HUES6 (cell line): ENCODE data around the gene SLC38A9.
"Not testable (repeated sequence)": the region's sequence is repeated elsewhere in the genome, so short reads cannot be mapped to it uniquely, and the experiment has no call there.

Experiments used
- H3K27ac ChIP-seq: 2 replicates; pipeline ENCODE4 v1.7.0; 2013; ENCODE audit warnings: low read depth, mild to moderate bottlenecking, low read length, inconsistent platforms
- H3K27me3 ChIP-seq: 2 replicates; pipeline ENCODE4 v1.6.1; 2013; ENCODE audit warnings: low read length; ENCODE audit not compliant: control insufficient read depth, insufficient read depth
- H3K36me3 ChIP-seq: 2 replicates; pipeline ENCODE4 v1.6.1; 2013; ENCODE audit warnings: low read length; ENCODE audit not compliant: control insufficient read depth, insufficient read depth
- H3K4me1 ChIP-seq: 2 replicates; pipeline ENCODE4 v1.6.1; 2013; ENCODE audit warnings: low read length; ENCODE audit not compliant: control insufficient read depth, insufficient read depth
- H3K4me3 ChIP-seq: 2 replicates; pipeline ENCODE4 v1.5.1; 2013; ENCODE audit warnings: low read depth, low read length
- H3K9ac ChIP-seq: one replicate; pipeline ENCODE4 v1.6.1; 2013; ENCODE audit warnings: mild to moderate bottlenecking, low read length
- H3K9me3 ChIP-seq: 2 replicates; pipeline ENCODE4 v1.6.1; 2013; ENCODE audit warnings: low read depth, low read length; ENCODE audit not compliant: control insufficient read depth, insufficient read depth

SLC38A9 gene

DNA sequence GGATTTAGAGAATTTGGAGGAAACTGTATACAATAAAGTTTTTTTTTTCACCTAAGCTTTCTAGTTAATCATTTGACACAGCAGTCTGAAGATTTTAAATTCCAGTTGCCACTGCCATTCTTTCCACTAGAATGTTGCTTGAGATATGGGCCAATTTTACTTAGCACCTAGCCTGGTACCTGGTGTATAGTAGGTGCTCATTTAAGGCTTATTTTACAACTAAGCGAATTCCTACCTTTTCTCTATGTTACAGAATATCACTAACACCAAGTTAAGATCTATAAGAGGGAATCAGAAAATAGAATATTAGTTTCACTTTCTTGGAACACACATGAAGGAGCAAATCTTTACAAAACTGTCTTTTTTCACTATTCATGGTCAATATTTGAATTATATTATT, 22.5 kb upstream of the SLC38A9 start:
- Histone ChIP-seq H3K27ac (no peak overlapping the region), H3K36me3 (no peaks in the 10 kb centered on the region), H3K4me3 (no peak overlapping the region), H3K4me1 (no peaks in the 10 kb centered on the region), H3K9me3 (no peaks in the 10 kb centered on the region), H3K27me3 (no peaks in the 10 kb centered on the region), H3K9ac (no peak overlapping the region)

DNA sequence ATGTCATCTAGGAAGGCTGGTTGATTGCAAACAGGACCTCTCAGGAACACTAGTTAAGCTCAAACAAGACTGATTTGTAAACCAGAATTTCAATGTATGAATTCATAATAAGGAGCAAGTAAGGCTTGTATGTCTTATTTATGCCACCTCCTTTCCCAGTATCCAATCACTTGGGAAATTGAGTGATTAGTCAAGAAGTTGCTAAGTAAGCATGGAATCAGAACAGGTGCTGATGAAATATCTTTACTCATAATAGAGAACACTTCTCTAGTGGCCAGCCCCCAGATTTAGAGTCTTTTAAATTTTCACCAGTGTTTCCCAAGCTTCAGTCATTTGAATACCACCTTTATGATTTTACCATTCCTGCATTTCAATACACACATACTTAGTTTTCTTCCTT, 20.5 kb upstream of the SLC38A9 start:
- Histone ChIP-seq H3K4me1 (no peaks in the 10 kb centered on the region), H3K9ac (no peak overlapping the region), H3K36me3 (no peaks in the 10 kb centered on the region), H3K27ac (no peak overlapping the region), H3K4me3 (no peak overlapping the region), H3K9me3 (no peaks in the 10 kb centered on the region), H3K27me3 (no peaks in the 10 kb centered on the region)

DNA sequence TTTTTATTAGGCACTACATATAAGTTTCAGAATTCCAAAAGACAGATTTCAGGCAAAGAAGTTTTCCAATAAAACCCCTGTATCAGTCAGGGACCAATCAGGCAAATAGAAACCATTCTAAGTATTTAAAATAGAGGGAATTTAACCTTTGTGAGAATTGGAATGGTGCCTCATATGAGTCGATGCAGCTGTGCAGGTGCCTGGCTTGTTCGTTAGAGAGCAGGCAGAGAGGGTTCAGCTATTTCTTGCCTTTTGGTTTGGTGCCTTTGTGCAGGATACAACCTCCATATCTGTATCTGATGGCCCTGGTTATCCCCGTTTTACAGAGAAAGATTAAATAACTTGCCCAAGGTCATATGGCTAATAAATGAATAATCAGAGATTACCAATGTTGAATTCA, 19.7 kb upstream of the SLC38A9 start:
- H3K9ac ChIP-seq, result no peak overlapping the region
- no peak overlapping the region for H3K4me3 ChIP-seq
- no peaks in the 10 kb centered on the region for H3K36me3 ChIP-seq
- H3K27ac ChIP-seq, result no peak overlapping the region
- H3K27me3 ChIP-seq, result no peaks in the 10 kb centered on the region
- no peaks in the 10 kb centered on the region for H3K9me3 ChIP-seq
- H3K4me1 ChIP-seq, result no peaks in the 10 kb centered on the region

DNA sequence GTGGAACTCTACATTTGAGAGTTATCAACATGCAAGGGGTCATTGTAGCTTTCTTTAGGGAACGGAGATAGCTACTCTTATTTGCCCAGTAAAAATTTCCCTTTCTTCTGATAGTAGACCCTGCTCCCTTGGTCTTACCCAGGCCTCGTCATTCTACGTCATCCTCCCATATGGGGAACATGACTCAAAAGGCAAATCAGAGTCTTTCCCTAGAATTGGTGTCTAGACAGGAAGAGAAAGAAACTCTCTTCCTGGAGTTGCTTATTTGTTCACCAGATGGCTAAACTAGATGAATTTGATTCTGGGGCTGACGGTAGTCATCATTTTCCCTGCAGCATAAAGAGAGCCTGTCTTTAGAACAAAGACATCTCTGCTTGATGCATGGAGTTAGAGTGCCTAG, 12.2 kb upstream of the SLC38A9 start:
- H3K4me1 ChIP-seq, result no peaks in the 10 kb centered on the region
- 0 out of 2 replicates have a peak, but pooled peaks cover 2% of the 10 kb centered on the region for H3K9me3 ChIP-seq
- no peaks in the 10 kb centered on the region for H3K36me3 ChIP-seq
- H3K27ac ChIP-seq, result no peak overlapping the region
- no peaks in the 10 kb centered on the region for H3K27me3 ChIP-seq
- no peak overlapping the region for H3K9ac ChIP-seq
- H3K4me3 ChIP-seq, result no peak overlapping the region

DNA sequence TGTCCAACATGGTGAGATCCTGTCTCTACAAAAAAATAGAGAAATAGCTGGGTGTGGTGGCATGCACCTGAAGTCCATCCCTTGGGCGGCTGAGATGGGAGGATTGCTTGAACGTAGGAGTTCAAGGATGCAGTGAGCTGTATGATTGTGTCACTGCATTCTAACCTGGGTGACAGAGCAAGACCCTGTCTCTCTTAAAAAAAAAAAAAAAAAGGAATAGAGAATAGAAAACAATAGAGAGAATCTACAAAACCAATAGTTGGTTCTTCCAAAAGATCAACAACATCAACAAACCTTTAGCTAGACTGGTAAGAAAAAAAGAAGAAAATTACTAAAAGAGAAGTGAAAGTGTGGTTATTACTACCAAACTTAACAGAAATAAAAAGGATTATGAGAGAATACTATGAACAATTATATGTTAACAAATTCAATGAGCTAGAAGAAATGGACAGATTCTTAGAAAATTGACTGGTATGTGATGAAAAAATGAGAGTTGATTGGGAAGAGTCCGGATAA, 8.1 kb upstream of the SLC38A9 start:
- no peak overlapping the region for H3K9ac ChIP-seq

DNA sequence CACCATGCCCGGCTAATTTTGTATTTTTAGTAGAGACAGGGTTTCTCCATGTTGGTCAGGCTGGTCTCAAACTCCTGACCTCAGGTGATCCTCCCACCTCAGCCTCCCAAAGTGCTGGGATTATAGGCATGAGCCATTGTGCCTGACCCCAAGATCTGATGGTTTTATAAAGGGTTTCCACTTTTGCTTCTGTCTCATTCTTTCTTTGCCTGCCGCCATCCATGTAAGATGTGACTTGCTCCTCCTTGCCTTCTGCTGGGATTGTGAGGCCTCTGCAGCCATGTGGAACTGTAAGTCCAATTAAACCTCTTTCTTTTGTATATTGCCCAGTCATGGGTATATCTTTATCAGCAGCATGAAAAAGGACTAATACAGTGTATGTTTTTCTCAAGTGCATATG, 6.9 kb upstream of the SLC38A9 start:
- not testable (repeated sequence) for H3K36me3 ChIP-seq

More for the DNA sequence above, 8.1 kb upstream of the SLC38A9 start:
- no peak overlapping the region for H3K27ac ChIP-seq
- peaks cover 8% of the 10 kb centered on the region; the same call in 1 of the 2 replicates for H3K9me3 ChIP-seq
- H3K4me3 ChIP-seq, result no peak overlapping the region
- H3K36me3 ChIP-seq, result no peaks in the 10 kb centered on the region
- no peaks in the 10 kb centered on the region for H3K4me1 ChIP-seq
- no peaks in the 10 kb centered on the region for H3K27me3 ChIP-seq

DNA sequence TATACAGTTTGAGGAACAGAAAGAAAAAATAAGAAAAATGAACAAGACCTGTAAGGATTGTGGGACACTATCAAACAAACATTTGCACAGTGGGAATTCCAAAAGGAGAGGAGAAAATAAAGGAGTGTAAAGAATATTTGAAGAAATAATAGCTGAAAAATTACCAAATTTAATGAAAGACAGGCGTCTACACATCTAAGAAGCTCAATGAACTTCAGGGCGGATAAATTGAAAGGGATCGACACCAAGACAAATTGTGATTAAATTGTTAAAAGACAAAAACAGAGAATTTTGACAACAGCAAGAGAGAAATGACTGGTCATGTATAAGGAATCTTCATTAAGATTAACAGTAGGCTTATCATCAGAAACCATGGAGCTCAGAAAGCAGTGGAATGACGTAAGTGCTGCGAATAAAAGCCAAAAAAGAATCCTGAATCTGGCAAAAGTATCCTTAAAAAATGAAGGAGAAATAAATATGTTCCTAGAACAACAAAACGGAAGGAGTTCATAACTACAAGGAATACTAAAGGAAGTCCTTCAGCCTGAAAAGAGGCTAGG, 3.5 kb upstream of the SLC38A9 start:
- Histone ChIP-seq H3K27ac (no peak overlapping the region), H3K27me3 (no peaks in the 10 kb centered on the region), H3K36me3 (no peaks in the 10 kb centered on the region), H3K4me1 (0 out of 2 replicates have a peak, but pooled peaks cover 3% of the 10 kb centered on the region), H3K9me3 (peaks cover 8% of the 10 kb centered on the region; the same call in 1 of the 2 replicates), H3K9ac (no peak overlapping the region), H3K4me3 (no peak overlapping the region)

More for the DNA sequence above, 6.9 kb upstream of the SLC38A9 start:
- not testable (repeated sequence) for H3K9ac ChIP-seq, H3K9me3 ChIP-seq, H3K4me3 ChIP-seq, H3K27me3 ChIP-seq, H3K27ac ChIP-seq, H3K4me1 ChIP-seq

DNA sequence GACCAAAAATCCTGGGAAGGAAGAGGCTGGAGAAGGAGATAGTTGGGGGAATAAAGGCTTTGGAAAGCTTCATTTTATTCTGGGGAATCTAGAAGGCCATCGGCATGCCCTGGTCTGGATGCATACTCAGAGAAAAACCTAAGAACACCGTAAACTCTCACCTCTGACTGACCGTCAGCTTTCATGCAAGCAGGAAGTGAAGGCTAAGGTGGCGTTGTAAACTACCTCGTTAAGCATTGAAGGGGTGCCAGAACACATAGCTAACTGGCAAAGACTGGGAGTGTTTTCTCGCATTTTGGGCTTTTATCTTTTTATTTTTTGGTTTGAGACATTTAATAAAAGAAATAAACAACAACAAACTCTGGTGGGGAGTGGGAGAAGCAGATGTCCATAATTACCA, 2.6 kb upstream of the SLC38A9 start:
- H3K27ac ChIP-seq, result no peak overlapping the region
- no peak overlapping the region for H3K4me3 ChIP-seq
- 0 out of 2 replicates have a peak, but pooled peaks cover 3% of the 10 kb centered on the region for H3K4me1 ChIP-seq
- no peaks in the 10 kb centered on the region for H3K36me3 ChIP-seq
- no peak overlapping the region for H3K9ac ChIP-seq
- H3K27me3 ChIP-seq, result no peaks in the 10 kb centered on the region
- H3K9me3 ChIP-seq, result peaks cover 8% of the 10 kb centered on the region; the same call in 1 of the 2 replicates

DNA sequence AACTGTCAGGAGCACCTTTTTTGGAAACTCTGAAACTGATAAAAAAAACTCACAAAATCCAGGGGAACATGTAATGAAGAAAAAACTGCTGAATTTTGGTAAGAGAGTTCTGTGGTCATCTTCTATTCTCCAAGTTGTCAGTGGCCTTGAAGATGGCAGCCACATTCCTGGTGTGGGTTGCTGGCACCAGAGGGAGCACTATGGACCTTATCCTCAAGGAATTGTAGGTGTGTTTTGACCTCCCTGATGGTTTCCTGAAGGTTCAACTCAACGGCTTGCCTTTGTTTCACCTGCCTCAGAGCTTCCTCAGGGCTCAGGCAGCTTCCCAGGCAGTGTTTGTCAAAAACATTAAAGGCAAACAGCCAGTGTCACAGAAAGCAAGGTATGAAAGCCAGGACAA, 2.2 kb upstream of the SLC38A9 start:
- Histone ChIP-seq H3K27ac (no peak overlapping the region), H3K4me3 (no peak overlapping the region), H3K36me3 (no peaks in the 10 kb centered on the region), H3K9me3 (peaks cover 7% of the 10 kb centered on the region; the same call in 1 of the 2 replicates), H3K4me1 (0 out of 2 replicates have a peak, but pooled peaks cover 3% of the 10 kb centered on the region), H3K9ac (no peak overlapping the region), H3K27me3 (no peaks in the 10 kb centered on the region)

DNA sequence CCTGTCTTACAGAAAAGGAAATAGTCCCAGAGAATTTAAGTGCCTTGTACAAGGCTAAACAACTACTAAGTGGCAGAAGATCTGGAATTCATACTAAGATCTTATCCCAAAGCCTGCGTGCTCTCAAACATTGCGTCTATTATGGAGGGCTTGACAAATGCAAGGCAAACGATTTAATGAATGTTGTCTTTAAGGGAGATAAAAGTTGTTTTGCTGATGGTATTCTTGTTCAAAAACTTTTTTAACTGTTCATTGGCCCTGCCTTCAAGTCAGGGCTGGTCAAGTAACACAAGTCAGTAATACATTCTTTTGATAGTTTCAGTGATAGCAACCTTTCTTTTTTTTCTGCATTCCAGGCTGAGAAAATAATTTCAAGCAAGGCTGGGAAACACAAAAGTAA, 1.7 kb upstream of the SLC38A9 start:
- Histone ChIP-seq H3K4me1 (0 out of 2 replicates have a peak, but pooled peaks cover 3% of the 10 kb centered on the region), H3K27me3 (no peaks in the 10 kb centered on the region), H3K4me3 (no peak overlapping the region), H3K9ac (no peak overlapping the region), H3K9me3 (peaks cover 7% of the 10 kb centered on the region; the same call in 1 of the 2 replicates), H3K36me3 (peaks cover 2% of the 10 kb centered on the region), H3K27ac (no peak overlapping the region)

DNA sequence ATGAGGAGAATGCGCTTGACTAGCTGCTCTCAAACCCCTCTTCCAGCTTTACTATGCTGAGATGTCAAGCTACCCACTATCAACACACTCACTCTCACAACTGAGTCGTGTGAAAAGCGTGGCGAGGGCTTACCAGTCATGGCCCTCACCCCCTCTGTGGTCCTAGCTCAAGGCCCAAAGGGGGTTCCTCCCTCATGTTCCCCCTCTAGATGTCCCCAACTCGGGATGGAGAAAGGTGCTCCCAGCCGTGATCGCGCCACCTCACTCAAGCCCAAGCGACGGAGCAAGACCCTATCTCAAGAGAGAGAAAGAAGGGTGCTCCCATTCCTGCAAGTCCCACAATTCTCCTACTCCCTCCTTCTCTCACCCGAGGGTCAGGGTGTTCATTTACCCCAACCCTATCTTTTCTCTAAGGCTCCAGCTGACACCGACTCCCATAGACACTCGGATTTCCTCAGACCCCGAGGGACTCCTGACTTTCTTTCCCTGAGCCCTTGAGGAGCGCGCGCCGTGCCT, 559 bp downstream of the SLC38A9 start:
- Histone ChIP-seq H3K4me3 (peak overlapping the region; percentile 86), H3K27ac (no peak overlapping the region), H3K36me3 (peaks cover 14% of the 10 kb centered on the region), H3K9ac (peak overlapping the region; percentile 78), H3K27me3 (no peaks in the 10 kb centered on the region), H3K4me1 (0 out of 2 replicates have a peak, but pooled peaks cover 3% of the 10 kb centered on the region), H3K9me3 (0 out of 2 replicates have a peak, but pooled peaks cover 4% of the 10 kb centered on the region)
